HG03175 (cell line): ENCODE results near the gene ZNF81.
"Not testable (repeated sequence)": the region's sequence is repeated elsewhere in the genome, so short reads cannot be mapped to it uniquely, and the experiment has no call there.

Source experiments
- ATAC-seq: cut with Tn5 transposase; IDR thresholded peaks from one replicate; pipeline ENCODE4 v1.9.1; 2021; ENCODE audit warnings: mild to moderate bottlenecking, moderate library complexity; ENCODE audit not compliant: unreplicated experiment

The ZNF81 gene

DNA sequence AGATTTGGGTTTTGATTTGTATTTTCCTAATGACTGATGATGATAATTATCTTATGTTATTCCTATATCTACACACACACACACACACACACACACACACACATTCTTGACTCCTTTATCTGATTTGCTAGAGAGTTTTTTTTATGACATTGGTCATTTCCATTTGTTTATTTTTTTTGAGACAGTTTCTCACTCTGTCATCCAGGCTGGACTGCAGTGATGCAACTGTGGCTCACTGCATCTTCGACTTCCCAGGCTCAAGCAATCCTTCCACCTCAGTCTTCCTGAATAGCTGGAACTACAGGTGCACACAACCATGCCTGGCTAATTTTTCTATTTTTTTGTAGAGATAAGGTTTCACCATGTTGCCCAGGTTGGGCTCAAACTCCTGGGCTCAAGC lies 6.7 kb downstream of the ZNF81 start:
- ATAC-seq = no peak

DNA sequence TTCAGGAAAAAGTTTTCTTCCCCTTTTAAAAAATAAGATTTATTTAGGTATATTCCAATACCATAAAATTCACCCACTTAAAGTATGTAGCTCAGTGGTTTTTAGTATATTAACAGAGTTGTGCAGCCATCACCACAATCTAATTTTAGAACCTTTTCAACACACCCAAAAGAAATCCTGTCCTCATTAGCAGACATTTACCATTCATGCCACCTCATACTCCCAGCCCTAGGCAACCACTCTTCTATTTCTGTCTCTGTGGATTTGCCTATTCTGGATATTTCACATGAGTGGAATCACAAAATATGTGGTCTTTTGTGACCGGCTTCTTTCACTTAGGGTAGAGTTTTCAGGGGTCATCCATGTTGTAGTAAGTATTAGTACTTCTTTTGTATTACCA lies 7.4 kb downstream of the ZNF81 start:
- no peak for ATAC-seq

DNA sequence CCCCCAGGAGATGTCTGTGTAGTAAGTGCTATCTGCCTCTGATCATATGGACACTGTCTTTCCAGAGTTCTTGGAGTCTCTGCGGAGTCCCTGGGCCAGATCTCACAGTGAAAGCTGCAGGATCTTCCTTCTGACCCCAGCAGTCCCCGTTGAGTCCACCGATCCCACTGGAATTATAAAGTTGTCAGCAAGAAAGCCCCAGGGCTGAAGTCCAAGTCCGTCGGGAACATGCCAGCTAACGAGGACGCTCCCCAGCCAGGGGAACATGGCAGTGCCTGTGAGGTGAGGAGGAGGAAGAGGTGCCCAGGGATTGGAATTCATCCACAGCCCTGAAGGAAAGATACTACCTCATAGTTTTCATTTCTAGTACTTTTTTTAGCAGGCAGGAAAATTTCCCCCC lies 9.3 kb downstream of the ZNF81 start:
- ATAC-seq = no peak

DNA sequence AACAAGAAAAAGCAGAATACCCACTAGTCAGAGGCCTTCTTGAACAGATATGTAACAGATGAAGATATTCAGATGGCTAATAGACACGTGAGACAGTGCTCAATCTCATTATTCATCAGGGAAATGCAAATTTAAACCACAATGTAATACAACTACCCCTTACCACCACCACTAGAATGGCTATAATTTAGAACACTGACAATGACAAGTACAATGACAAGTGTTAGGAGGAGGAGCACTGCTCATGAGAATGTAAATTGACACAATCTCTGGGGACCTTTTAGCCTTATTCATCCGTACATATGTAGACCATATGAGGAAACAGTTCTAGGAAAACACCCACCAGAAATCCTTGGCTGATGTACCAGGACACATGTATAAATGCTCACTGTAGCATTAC lies 13.1 kb downstream of the ZNF81 start:
- no peak for ATAC-seq

DNA sequence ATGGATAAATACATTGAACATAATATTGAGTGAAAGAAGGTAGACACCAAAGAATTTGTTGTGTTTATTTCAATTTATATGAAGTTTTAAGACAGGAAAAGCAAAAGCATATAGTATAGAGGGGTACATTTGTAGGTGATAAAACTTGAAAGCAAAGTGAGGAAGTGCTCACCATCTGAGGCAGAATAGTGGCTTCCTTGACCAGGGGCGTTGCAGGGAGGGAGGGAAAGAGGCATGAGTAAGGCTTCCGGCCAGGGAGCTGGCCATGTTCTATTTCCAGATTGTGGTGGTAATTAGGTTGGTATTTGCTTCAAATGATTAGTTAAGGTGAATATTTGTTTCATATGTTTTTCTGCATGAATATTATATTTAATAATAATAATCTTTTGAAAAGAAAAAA lies 13.7 kb downstream of the ZNF81 start:
- not testable (repeated sequence) for ATAC-seq

DNA sequence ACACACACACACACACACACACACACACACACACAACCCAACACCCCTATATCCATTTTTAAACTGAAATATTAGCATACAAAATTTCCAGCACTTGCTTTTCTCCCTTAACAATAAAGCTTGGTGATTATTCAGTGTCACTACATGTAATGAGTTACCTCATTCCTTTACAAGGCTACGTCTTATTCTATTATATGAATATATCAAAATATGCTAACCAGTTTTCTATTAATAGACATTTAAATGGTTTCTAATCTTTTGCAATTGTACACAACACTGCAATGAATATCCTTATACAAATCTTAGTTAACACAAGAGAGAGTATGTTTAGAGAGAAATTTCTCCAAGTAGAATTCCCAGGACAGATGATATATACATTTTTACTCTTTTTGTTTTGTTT lies 14.2 kb downstream of the ZNF81 start:
- ATAC-seq = no peak

DNA sequence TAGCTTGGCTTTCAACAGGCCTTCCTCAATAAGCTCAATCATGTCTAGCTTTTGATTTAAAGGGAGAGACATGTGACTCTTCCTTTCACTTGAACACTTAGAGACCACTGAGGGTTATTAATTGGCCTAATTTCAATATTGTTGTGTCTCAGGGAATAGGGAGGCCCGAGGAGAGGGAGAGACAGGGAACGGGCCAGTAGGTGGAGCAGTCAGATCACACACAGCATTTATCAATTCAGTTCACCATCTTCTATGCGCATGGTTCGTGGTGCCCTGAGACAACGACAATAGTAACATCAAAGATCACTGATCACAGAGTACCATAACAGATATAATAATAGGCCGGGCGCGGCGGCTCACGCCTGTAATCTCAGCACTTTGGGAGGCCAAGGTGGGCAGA lies 17.8 kb downstream of the ZNF81 start:
- ATAC-seq = no peak

DNA sequence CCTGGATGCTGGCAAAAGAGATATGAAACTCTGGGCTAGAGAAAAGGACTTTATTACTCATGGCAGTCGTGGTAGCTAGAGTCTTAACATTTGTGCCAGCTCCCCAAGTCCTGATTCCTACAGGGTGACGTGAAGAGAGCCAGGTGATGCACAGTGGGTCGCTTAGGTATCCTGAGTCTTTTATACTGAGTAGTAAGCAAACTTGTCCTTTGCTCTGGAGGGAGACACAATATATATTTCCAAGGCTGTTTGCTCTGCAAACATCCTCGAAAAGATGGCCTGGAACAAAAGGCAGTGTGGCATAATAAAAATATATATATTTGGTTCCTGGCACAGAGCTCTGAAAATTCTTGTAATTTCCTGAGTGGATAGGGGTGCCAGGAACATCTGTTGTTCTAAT lies 23.0 kb downstream of the ZNF81 start:
- no peak for ATAC-seq

DNA sequence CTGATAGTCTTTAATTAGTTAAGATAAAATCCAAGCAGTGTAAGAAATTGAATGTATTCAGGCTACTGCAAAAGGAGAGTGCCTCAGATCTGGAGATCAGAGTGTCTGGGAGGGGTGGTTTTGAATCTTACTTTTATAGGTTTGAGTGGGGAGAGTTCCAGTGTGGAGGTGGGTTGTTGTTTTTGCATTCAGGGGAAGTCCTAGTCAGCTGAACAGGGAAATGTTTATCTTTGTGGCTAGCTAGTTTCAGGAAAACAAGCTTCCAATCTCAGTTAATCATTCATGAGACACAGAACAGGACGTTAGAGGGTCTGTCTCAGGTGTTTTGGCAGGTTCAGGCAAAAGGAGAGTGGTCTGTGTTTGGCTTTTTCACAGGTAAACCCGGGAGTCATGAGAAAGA lies 26.0 kb downstream of the ZNF81 start:
- ATAC-seq = no peak

DNA sequence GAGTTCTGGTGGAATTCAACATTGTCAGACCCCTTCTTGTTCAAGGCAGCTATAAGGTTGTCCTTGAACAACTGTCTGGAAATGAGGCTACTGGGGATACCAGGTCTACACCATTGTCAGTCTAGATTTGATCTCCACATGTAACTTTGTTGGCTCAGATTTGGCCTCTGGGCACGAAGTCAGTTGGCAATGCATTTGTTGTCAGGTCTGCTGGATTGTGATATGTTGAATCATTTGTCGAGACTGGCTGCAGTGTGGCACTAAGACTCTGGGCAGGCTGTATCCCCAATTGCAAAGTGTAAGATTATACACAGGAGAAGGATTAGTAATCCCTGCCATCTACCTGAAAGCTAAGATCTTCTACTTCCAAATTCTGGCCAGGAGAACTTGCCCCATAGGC lies 26.5 kb downstream of the ZNF81 start:
- no peak for ATAC-seq

DNA sequence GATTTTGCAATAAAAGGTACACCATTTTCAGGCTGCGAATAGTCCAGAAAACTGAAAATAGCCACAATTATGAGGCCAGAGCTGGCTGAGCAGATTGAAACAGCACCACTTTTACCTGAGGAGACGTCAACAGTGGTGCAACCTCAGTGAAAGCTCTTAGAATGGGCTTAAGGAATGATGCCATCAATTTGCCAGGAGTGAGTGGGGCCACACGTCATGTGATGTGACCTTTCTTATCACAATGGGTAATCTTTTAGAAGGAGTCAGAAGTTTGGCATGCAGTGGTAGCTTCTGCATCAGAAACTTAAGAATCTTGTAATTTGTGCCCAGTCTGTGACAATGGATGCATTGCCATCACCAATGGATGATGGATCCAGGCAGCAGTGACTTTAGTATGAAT lies 27.6 kb downstream of the ZNF81 start:
- ATAC-seq = no peak

DNA sequence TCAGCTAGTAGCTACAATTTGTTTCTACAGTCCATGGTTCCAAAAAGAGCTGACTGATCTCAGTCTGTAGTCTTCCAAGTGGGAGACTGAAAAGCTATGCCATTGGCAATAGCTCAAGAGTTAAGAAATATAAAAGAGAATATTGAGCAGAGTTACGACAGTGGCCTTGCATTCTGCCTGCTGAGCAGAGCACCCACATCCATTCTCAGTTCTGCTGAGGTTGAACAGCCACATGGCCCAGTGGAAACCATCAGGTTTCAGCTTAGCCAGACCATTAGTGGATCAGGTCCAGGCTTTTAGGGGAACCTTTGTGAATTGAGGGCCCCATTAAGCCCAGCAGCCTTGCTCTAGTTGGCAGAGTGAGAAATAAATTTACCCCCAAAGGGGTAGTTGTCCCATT lies 28.1 kb downstream of the ZNF81 start:
- ATAC-seq = no peak

DNA sequence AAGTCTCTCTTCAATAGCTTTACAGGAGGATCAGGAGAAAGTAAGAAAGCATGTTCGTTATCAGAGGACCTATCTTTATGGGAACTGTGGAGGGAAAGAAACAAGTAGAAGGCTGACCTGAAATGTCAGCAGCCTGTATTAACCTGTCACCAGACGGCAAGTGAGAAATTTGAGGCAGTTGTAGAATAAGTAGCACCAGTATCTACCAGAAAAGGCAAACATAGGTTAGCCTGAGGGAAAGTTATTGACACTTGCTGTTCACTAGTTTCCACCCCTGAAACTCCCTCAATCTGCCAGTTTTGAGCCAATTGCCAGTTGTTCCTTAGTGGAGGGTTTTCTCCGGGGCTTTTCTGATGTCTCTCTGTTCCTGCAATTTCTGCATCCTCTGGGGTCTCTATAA lies 36.4 kb downstream of the ZNF81 start:
- no peak for ATAC-seq

DNA sequence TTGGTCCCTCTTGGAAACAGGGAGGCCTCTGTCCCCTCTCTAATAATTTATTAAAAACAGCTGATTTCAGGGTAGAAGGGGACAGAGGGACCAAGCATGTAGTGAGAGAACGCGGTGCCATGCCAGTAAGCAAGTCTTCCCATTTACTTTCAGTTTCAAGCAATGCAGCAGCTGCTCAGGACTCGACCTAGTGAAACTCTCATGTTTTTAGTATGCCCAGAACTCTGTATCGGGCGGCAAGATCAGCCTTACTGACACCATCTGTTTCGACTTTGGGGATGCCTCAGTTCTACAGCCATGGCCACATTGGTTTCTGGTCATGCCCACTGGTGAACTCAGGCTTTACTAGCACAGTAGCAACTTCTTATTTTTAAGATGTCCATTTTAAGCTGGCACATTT lies 40.6 kb downstream of the ZNF81 start:
- ATAC-seq = no peak

DNA sequence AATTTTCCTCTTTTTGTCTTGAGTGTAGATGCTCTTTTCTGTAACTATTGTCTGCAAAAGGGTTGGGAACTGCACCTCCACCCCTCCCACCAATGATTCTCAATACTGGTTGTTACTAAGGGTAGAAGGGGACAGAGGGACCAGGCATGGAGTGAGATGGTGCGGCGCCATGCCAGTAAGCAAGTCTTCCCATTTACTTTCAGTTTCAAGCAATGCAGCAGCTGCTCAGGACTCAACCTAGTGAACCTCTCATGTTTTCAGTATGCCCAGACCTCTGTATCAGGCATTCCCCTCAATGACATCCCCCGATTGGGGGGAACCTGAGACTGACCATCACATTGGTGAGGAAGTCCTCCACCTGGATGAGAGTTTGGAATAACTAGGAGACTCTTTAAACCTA lies 41.5 kb downstream of the ZNF81 start:
- ATAC-seq = no peak

DNA sequence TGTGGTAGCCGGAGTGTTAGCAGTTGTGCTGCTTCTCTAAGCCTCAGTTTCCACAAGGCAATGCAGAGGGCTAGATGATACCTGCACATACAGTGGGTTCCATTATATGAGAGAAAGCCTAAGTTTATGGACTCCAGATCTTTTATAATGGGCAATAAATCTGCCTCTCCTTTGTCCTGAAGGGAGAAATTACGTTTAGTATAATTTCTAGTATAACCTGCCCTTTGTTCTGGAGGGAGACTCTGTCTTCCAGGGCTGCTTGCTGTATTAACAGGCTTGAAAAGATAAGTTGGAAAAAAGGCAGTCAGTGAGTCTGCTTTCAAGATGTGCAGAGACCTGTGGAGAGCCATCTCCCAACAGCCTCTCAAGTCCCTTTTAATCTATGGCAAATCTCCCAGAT lies 42.8 kb downstream of the ZNF81 start:
- no peak for ATAC-seq

DNA sequence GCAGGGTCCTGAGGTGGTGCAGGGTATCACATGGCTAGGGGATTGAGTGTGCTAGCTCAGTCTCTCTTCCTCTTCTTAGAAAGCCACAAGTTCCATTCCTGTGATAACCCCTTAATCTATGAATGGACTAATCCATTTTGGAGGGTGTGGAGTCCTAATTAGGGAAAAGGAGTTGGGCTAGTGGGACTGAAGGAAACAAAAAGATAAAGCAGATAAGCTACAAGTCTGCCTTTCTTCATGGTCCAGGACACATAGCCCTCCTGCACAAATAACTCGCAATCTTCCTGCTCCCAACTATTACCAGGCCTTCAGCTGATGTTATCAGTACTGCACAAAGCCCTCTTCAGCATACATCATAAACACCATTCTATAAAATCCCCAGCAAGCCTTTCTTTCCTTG lies 44.2 kb downstream of the ZNF81 start:
- no peak for ATAC-seq

DNA sequence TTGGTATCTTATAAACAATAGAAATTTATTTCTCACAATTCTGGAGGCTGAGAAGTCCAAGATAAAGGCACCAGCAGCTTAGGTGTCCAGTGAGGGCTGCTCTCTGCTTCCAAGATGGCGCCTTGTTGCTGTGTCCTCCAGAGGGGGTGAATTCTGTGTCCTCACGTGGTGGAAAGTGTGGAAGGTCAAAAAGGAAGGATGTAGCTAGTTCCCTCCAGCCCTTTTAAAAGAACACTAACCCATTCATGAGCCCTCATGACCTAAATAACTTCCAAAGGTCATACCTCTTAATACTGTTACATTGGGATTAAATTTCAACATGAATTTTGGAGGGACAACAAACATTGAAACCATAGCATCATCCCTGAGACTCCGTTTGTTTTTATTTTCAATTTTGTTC lies 48.8 kb downstream of the ZNF81 start:
- no peak for ATAC-seq

DNA sequence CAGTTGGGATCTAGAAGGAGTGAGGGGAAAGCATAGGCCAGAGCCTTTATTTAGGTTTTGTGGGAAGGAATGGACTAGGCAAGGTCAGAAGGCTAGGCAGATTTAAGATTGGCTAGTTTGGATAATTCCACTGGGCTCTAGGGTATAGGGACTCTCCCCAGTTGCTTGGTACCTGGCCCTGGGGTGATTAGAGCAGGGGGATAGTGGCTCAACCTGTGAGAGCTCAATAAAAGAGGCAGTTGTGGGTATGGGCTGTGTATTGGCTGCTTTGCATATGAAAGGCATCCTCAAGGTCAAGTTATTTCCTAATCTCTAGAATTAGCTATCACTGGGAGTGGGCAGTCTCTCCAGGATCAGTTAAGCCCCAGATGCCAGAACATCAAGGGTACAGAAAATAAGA lies 61.3 kb downstream of the ZNF81 start:
- no peak for ATAC-seq

DNA sequence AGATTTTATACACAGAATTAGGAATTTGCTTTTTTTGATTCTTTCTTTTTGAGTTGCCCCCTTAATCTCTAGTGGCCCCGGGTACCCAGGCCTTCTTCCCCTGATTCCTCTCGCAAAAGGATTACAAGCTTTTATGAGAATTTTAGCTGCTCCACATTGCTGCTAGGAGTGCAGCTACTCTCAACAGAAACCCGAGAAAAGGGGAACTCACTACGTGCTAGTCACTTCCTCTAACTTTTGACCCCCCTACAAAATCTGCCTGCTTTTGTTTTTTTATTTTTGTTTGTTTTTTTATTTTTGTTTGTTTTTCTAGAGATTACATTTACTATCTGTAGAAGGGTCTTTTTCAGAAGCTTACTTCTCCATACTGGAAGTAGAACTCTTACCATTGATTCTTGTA lies 64.1 kb downstream of the ZNF81 start:
- ATAC-seq = no peak

DNA sequence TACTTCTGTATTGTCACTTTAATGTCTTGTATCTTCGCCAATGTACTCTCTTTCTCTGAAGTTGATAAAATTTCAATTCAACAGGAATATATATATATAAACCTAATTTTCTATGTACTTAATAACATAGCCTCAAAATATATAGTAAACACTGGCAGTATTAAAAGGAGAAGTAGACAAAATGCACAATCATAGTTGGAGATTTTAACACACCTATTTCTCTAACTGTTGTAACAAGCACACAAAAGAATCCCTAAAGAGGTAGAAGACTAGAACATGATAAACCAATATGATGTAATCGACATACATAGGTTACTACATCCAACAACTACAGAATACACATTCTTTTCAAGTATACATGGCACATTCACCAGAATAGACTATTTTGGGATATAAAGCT lies 65.5 kb downstream of the ZNF81 start:
- ATAC-seq = no peak

DNA sequence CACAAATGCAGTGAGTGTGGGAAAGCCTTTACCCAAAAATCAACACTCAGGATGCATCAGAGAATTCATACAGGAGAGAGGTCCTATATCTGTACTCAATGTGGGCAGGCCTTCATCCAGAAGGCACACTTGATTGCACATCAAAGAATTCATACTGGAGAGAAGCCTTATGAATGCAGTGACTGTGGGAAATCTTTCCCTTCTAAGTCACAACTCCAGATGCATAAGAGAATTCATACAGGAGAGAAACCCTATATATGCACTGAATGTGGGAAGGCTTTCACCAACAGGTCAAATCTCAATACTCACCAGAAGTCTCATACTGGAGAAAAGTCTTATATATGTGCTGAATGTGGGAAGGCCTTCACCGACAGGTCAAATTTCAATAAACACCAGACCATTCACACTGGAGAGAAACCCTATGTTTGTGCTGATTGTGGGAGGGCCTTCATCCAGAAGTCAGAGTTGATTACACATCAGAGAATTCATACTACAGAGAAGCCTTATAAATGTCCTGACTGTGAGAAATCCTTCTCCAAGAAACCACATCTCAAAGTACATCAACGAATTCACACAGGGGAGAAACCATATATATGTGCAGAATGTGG lies 79.3 kb downstream of the ZNF81 start:
- ATAC-seq = no peak

DNA sequence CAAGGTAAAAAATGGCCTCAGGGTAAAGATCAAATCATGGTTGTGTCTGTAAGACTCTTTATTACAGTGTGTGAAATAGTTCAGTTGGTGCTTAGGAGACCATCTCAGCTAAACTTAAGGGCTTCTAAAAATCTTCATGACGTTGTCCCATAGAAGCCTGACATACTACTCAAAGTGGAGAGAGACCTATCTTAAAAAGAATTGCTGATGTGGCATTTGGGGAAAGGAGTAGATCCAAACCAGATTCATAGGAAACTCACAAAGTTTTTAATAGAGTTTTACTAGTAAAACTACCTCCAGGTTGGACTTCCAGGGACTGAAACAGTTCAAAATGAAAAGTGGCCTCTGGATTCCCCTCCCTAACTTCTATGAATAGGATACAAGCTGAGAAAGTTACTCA lies 81.6 kb downstream of the ZNF81 start:
- ATAC-seq = no peak

DNA sequence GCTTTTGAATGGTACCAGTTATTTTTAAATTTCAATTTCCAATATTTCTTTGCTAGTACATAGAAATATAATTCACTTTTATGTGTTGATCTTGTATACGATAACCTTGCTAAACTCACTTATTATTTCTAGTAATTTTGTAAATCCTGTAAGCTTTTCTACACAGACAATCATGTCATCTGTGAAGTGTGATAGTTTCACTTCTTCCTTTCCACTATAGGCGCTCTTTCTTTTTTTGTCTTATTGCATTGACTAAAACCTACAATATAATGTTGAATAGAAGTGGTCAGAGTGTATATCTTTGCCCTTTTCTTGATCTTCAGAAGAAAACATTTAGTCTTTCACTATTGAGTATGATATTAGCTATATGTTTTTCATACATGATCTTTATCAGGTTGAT lies 90.5 kb downstream of the ZNF81 start:
- ATAC-seq = no peak
